Skeletal muscle tissue (tissue), 4 donors: ENCODE results near the gene CPAMD8. TPM values are rescaled to one million over a fixed set of nuclear protein-coding genes. Genes with fewer than 3 reads are reported as not detected.

Experiments
- H3K27ac ChIP-seq: one replicate; pipeline ENCODE4 v1.7.0; 2013; ENCODE audit warnings: mild to moderate bottlenecking, low read depth, low read length, inconsistent platforms
- H3K27me3 ChIP-seq, 3 donors: one replicate each; pipeline ENCODE4 v1.7.0; 2013; ENCODE audit warnings: low read length in 3 of 3; ENCODE audit not compliant: control insufficient read depth in 3 of 3, insufficient read depth in 3 of 3
- H3K36me3 ChIP-seq, 3 donors: one replicate each; pipeline ENCODE4 v1.7.0; 2013; ENCODE audit warnings: low read length in 3 of 3; ENCODE audit not compliant: control insufficient read depth in 3 of 3, insufficient read depth in 3 of 3
- H3K4me1 ChIP-seq, 3 donors: one replicate each; pipeline ENCODE4 v1.7.0; 2013; ENCODE audit warnings: low read length in 3 of 3, mild to moderate bottlenecking in 3 of 3; ENCODE audit not compliant: control insufficient read depth in 3 of 3, insufficient read depth in 3 of 3
- H3K4me3 ChIP-seq, 3 donors: one replicate each; pipeline ENCODE4 v1.7.0; 2013; ENCODE audit warnings: low read length in 3 of 3
- H3K9ac ChIP-seq, 3 donors: one replicate each; pipeline ENCODE4 v1.7.0; 2013; ENCODE audit warnings: low read length in 3 of 3, mild to moderate bottlenecking in 3 of 3, moderate library complexity in 2 of 3, low read depth in 1 of 3
- H3K9me3 ChIP-seq, 3 donors: one replicate each; pipeline ENCODE4 v1.7.0; 2013; ENCODE audit warnings: low read length in 3 of 3; ENCODE audit not compliant: control insufficient read depth in 3 of 3
- total RNA-seq: library from RNA; depleted of rRNA; stranded (reverse); fragments of >200 nt; gene quantifications from one replicate; pipeline ENCODE4 v1.2.3, GENCODE V29; 2014
- donor health status: Osteomylitis.

CPAMD8 gene
- total RNA-seq, 1 donor from 2014 or later, result 3.7 TPM

DNA sequence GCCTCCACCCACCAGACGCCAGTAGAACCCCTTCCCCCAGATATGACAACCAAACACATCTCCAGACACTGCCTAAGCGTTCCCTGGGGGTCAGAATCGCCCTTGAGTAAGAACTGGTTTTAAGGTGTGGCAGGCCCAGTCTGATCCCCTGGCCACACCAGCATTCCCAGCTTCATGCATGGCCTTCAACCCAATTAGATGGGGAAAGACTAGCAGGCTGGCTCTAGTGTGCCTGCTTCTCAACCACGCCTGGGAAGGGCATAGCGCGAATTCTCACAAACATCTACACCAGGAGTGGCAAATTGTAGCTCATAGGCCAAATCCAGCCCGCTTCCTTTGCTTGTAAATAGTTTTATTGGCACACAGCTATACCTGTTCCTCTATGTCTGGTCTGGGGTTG is 35.1 kb upstream of the CPAMD8 start:
- no peak overlapping the region for H3K27ac ChIP-seq
- no peak overlapping the region for H3K4me3 ChIP-seq
- H3K9me3 ChIP-seq, result no peaks in the 10 kb centered on the region
- no peaks in the 10 kb centered on the region for H3K4me1 ChIP-seq
- peaks cover 20 to 30% (median 25%) of the 10 kb centered on the region in 3 donors for H3K36me3 ChIP-seq
- H3K9ac ChIP-seq, result no peak overlapping the region
- no peaks in the 10 kb centered on the region for H3K27me3 ChIP-seq

DNA sequence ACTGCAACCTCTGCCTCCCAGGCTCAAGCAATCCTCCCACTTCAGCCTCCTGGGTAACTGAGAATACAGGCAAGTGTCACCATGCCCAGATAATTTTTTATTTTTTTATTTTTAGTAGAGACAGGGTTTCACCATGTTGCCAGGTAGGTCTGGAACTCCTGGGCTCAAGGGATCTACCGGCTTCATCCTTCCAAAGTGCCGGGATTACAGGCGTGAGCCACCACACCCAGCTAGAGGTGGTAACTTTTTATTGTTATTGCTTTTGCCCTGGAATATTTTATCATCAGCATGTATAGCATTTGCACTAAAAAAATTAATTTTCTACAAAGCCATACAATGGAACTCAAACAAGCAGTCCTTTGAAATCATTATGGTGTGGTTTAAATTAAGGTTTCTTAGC is 34.6 kb upstream of the CPAMD8 start:
- Histone ChIP-seq H3K27ac (no peak overlapping the region), H3K9ac (no peak overlapping the region), H3K4me3 (no peak overlapping the region), H3K36me3 (peaks cover 20 to 29% (median 25%) of the 10 kb centered on the region in 3 donors), H3K4me1 (no peaks in the 10 kb centered on the region), H3K27me3 (no peaks in the 10 kb centered on the region), H3K9me3 (no peaks in the 10 kb centered on the region)

DNA sequence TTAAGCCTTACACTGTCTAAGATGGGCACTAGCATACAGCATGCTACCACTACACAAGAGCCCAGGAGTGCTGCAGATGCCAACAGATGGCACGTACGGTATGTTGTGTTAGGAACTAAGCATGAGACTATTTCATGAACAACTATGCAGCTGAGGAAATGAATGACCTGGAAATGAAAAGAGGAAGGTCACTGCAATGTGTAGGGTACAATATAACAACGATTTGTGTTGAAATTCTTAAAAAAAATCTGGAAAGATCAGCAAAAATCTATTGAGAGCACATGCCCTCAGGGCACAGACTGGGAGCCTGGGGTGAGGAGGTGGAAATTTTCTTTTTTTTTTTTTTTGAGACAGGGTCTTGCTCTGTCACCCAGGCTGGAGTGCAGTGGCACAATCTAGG is 34.2 kb upstream of the CPAMD8 start:
- no peaks in the 10 kb centered on the region for H3K4me1 ChIP-seq
- H3K27me3 ChIP-seq, result no peaks in the 10 kb centered on the region
- no peak overlapping the region for H3K4me3 ChIP-seq
- peaks cover 21 to 32% (median 25%) of the 10 kb centered on the region in 3 donors for H3K36me3 ChIP-seq
- H3K9me3 ChIP-seq, result no peaks in the 10 kb centered on the region
- H3K9ac ChIP-seq, result no peak overlapping the region
- H3K27ac ChIP-seq, result no peak overlapping the region

DNA sequence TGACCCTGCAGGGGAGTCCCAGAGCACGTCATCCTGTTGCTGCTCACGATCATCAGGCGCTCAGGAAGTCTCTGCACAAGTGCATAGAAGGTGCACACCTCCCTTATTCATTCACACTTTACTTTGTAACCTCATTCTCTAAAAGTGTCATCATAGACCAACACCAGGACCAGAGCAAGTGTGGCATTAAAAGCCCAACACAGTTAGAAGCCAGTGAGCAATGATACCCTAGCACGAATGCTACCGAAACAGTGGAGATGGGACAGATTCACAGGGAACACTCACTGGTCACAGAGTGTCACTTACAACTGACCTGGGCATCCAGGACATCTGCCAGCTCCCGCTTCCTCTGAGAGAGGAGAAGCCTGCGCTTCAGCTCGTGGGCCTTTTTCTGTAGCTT is 31.6 kb upstream of the CPAMD8 start:
- Histone ChIP-seq H3K4me1 (no peaks in the 10 kb centered on the region), H3K4me3 (no peak overlapping the region), H3K36me3 (peaks cover 24 to 39% (median 31%) of the 10 kb centered on the region in 3 donors), H3K9ac (no peak overlapping the region), H3K27ac (no peak overlapping the region), H3K27me3 (no peaks in the 10 kb centered on the region), H3K9me3 (no peaks in the 10 kb centered on the region)

DNA sequence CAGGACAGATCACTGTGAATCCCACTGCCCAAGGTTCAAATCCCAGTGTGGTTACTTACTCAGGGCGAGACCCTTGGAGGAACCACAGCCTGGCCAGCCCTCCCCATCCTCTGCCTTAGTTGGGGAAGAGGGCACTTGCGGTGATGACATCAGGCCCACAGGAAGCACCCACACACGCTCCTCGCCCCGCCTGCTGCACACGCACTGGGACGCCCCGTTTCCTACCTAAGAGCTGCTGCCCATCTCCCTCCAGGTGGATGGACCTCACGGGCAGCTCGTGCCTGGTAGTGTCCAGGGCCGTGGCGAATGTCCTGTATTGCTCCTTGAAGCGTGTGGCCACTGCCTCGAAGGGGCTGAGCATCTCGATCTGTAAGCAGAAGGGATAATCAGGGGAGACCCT is 29.0 kb upstream of the CPAMD8 start:
- H3K27ac ChIP-seq, result no peak overlapping the region
- H3K36me3 ChIP-seq, result peaks cover 22 to 39% (median 37%) of the 10 kb centered on the region in 3 donors
- H3K9me3 ChIP-seq, result no peaks in the 10 kb centered on the region
- H3K27me3 ChIP-seq, result no peaks in the 10 kb centered on the region
- no peak overlapping the region for H3K9ac ChIP-seq
- H3K4me3 ChIP-seq, result no peak overlapping the region
- H3K4me1 ChIP-seq, result no peaks in the 10 kb centered on the region

DNA sequence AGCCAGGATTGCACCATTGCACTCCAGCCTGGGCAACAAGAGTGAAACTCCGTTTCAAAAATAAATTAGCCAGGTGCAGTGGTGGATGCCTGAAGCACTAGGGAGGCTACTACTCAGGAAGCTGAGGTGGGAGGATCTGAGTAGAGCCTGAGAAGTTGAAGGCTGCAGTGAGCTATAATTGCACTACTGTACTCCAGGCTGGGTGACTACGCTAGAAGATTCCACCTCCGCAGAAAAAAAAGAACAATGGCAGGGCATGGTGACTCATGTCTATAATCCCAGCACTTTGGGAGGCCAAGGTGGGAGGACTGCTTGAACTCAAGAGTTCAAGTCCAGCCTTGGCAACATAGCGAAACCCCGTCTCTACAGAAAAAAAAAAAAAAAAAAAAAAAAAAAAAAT is 28.1 kb upstream of the CPAMD8 start:
- no peak overlapping the region for H3K4me3 ChIP-seq
- no peak overlapping the region for H3K27ac ChIP-seq
- peaks cover 25 to 40% (median 36%) of the 10 kb centered on the region in 3 donors for H3K36me3 ChIP-seq
- no peaks in the 10 kb centered on the region for H3K4me1 ChIP-seq
- H3K9ac ChIP-seq, result no peak overlapping the region
- H3K27me3 ChIP-seq, result no peaks in the 10 kb centered on the region
- H3K9me3 ChIP-seq, result no peaks in the 10 kb centered on the region

DNA sequence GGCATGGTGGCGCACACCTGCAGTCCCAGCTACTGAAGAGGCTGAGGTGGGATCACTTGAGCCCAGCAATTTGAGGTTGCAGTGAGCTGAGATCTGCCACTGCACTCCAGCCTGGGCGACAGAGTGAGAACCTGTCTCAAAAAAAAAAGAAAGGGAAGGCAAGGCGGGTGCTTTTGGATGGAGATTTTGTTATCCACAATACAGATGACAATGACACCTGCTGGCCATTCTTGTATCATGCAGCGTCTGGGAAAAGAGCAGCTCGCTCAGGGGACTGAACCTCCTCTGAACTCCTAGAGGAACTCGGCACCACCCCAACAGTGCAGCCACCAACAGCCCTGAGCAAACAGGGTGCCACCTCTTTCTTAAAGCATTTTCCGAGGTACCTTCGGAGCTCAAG is 25.8 kb upstream of the CPAMD8 start:
- no peak overlapping the region for H3K9ac ChIP-seq
- H3K27ac ChIP-seq, result no peak overlapping the region
- no peak overlapping the region for H3K4me3 ChIP-seq
- H3K4me1 ChIP-seq, result no peaks in the 10 kb centered on the region
- H3K36me3 ChIP-seq, result peaks cover 12 to 29% (median 13%) of the 10 kb centered on the region in 3 donors
- H3K9me3 ChIP-seq, result no peaks in the 10 kb centered on the region
- no peaks in the 10 kb centered on the region for H3K27me3 ChIP-seq

DNA sequence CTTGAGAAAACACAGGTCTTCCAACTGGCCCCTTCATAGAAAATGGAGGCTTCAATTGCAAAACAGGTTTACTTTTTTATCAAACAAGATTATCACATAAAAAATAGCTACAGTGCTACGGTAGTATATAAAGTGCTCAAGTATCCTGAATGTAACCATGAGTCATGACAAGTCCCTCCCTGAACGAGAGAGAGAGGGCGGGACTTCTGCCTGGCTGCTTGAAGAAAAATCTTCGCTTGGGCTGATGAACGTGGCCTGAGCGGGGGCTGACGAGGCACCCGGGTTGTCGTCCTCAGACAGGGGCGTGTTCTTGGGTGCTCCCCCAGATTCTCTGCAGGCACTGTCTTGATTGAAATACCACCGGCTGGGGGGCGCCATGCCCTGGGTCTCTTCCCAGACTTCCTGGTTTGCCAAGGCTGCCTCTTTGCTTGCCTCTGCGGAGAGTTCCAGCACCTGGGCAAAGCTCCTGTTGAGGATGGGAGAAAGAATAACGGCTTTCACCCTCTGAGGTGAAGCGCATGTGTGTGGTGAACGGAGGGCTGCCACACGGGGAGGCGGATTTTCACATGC is 23.2 kb upstream of the CPAMD8 start:
- no peaks in the 10 kb centered on the region for H3K9me3 ChIP-seq
- no peak overlapping the region for H3K27ac ChIP-seq
- peaks cover 8 to 21% (median 10%) of the 10 kb centered on the region in 3 donors for H3K36me3 ChIP-seq

DNA sequence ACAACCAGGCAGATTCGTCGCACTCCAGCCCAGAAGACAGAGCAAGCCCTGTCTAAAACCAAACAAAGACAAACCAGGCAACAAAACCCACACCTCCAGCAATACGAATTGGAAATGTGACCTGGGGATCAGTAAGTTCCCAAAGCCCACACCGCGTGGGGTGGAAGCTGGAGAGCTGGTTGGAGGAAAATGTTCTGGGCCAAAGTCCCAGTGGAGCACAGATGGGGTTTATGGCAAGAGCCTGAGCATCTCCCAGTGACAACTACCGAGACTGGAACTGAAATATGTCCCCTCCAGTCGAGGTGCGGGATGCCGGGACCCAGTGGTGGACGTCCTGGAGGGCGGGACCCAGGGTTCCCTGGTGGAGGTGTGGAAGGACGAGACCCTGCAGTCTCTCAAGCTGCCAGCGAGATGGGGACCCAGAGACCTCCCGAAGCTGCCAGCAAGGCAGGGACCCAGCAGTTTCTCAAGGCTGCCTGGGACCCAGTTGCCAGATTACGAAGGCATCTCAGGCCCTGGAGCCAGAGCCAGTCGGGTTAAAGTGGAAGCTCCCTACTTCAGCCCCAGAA is 22.4 kb upstream of the CPAMD8 start:
- Histone ChIP-seq H3K9me3 (no peaks in the 10 kb centered on the region), H3K27ac (no peak overlapping the region), H3K27me3 (peaks cover 0 to 6% (median 0%) of the 10 kb centered on the region in 3 donors), H3K4me3 (no peak overlapping the region), H3K9ac (no peak overlapping the region), H3K36me3 (peaks cover 8 to 19% (median 8%) of the 10 kb centered on the region in 3 donors), H3K4me1 (no peaks in the 10 kb centered on the region)

More for the DNA sequence above, 23.2 kb upstream of the CPAMD8 start:
- H3K27me3 ChIP-seq, result peaks cover 0 to 3% (median 0%) of the 10 kb centered on the region in 3 donors
- H3K9ac ChIP-seq, result no peak overlapping the region
- H3K4me3 ChIP-seq, result no peak overlapping the region
- H3K4me1 ChIP-seq, result no peaks in the 10 kb centered on the region

DNA sequence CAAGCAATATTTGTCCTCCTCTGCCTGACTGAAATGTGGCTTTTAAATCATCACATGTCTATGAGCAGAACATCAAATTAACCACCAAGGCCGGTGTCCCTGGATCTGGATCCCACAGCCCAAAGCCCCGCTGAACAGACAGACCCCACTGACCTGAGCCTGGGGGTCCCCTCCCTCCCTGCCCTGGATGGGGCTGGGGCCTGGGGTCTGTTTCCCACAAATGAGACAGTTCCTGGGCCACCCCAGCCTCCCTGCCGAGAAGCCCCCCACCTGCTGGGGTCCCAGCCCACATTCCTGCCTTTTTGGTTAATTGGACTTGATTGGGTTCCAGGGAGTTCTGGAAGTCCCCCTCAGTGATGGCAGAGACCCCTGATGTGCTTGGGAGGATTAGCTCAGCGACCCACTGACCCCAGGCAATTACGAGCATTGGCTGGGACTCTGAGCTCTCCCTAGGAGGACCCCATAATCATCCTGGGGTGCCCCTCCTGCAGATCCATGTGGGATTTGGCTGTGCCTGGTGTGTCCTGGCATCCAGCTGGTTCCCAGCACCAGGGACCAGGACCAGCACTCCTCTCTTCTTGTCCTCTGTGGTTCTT is 19.4 kb upstream of the CPAMD8 start:
- H3K27ac ChIP-seq, result no peak overlapping the region
- H3K27me3 ChIP-seq, result peaks cover 9 to 14% (median 10%) of the 10 kb centered on the region in 3 donors
- H3K9me3 ChIP-seq, result no peaks in the 10 kb centered on the region
- H3K4me1 ChIP-seq, result peaks cover 0 to 2% (median 2%) of the 10 kb centered on the region in 3 donors
- H3K4me3 ChIP-seq, result no peak overlapping the region
- no peak overlapping the region for H3K9ac ChIP-seq
- H3K36me3 ChIP-seq, result peaks cover 0 to 8% (median 4%) of the 10 kb centered on the region in 3 donors
